HG03103 (cell line): ENCODE data around the gene AGBL3.
"Not testable (repeated sequence)": the region's sequence is repeated elsewhere in the genome, so short reads cannot be mapped to it uniquely, and the experiment has no call there.

Experiments
- ATAC-seq: cut with Tn5 transposase; IDR thresholded peaks from one replicate; pipeline ENCODE4 v1.9.1; 2021; ENCODE audit warnings: low read depth; ENCODE audit not compliant: unreplicated experiment

The AGBL3 gene

GRCh38 chr7:135164357-135165061 is 178.2 kb downstream of the AGBL3 start:
- no peak for ATAC-seq

DNA sequence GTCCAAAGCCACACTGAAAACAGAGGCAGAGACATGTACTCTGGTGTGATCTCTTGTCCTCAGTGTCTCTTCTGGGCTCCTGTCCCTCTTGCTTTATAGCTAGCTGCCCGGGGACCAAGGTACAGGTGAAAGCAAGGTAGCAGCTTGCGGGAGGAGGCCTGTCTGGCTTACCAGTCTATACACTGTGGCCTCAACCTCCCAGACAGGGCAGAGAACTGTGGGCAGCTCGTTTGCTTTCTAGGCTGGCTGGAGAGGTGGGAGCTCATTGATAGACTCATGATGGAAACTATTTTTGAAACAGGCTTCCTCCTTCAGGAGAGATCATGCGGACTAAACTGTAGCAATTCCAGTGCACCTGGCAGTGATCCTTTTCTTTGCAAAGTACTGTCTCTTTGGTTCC is 179.6 kb downstream of the AGBL3 start:
- ATAC-seq: no peak

DNA sequence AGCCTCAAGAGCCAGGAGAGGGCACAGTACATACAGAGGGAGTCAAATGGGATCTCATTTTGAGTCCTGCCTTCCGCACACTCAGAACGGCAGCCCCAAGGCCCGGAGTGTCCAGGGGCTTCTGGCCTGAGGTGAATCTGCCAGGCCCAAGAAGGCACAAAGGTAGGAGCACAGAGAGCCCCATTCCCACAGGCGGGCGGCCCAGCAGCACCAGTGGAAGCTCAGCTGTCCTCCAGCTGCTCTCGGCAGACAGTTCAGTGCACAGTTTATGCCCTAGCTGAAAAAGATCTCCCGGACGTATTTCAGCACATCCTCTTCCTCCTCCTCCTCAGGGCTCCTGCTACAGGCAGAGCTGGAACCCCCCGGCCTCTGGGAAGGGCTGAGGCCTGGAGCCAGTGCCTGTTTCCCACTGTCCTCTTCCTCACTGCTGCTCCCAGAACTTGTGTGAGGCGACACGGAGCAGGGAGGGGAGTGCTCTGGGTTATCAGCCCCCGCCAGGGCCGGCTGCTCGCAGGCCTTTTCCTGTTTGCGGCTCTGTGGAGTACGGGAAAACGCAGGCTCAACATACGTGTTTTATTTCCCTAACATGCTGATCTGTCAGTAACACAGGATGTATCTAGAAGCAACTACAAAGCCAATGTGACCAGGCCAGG is 180.2 kb downstream of the AGBL3 start:
- ATAC-seq: no peak

DNA sequence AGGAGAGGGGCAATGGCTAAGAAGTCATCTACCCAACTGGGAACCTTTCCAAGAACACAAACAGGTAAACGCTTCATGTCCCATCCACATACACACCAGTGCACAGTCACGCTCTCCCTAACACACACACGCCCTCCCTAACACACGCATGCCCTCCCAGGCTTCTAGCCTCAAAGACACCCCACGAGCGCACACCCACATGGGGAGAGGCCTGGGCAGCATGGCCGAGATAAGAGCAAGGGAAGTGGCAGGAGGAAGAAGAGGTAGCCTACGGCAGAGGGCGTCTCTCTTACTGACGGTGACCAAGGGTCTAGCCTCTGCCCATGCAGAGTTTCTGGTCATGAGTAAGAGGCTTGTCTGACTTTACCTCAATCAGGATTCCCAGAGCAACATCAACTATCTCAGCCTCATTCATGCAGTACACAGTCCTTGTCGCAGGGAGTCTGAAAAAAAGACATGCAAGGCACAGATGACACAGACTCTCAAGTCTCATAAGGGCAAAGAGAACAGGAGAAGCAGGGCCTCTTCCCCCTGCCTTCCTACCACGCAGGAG is 181.1 kb downstream of the AGBL3 start:
- no peak for ATAC-seq

DNA sequence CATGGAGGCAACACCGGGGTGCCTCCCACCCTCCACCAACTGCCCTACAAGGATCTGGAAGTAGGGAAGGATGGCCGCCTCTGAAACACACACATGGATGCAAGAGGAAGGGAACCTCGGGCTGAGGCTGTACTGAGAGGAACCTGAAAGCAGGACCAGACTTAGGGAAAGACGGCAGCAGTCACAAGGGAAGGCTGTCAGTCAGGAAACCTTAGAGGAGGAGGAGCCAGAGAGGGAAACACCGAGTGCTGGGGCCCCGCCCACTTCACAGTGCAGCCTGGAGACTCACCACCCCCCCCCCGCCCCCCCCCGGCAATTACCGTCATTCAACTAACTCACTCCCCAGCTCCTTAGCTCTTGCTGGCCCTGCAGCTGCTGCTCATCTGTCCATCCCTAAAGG is 181.7 kb downstream of the AGBL3 start:
- ATAC-seq: no peak

- no peak for ATAC-seq
These were observed 182.3 kb downstream of the AGBL3 start for GRCh38 chr7:135168489-135169140.

DNA sequence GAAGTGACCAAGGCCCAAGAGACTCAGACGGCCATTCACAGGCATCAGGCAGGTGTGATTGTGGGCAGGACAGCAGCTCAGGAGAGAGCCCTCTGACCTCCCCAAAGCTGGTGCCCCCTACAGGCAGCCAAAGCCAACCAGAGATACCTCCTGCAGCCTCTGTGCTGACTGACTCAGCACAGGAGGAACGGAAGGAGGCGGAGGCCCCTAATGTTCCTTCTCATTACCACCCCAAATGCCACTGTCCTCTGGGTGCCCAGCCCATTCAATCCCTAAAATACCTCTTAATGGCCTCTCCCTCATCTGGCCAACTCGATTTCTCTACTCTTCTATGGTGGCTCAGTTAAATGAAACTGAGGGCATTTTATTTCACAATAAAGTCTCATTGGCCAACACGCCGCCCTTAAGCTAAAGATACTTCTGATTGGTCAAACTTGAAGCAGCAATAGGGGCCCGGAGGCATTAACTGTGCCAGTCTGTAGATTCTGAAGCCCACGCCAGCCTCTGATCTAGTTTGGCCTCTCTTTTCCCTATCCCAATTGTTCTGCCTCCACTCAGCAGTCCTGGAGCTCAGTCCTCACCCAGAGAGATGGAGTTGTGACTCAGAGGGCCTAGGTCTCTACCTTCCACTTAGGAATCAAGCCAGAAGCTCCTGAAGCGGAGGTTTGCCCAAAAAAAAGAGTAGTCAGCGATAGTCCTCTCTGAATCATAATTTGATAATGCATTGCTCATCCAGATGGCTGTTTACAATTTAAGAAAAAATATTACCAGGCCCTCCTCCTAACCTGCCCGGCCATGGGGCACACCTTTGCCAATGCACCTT is 183.0 kb downstream of the AGBL3 start:
- ATAC-seq: peak; percentile 48

DNA sequence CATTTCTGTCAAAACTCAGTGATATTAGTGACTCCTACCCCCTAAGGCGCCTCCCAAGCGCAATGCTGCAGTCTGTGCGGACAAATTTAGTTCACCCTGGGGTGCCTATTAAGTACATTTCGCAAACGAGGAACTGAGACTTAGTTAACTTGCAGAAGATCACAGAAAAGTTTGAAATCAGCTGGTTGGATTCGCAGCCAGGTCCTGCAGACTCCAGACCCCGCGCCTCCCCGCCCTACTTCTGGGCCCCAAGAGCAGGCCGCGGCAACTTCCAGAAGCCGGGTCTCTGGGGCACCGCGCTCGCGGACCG is 183.6 kb downstream of the AGBL3 start:
- no peak for ATAC-seq

DNA sequence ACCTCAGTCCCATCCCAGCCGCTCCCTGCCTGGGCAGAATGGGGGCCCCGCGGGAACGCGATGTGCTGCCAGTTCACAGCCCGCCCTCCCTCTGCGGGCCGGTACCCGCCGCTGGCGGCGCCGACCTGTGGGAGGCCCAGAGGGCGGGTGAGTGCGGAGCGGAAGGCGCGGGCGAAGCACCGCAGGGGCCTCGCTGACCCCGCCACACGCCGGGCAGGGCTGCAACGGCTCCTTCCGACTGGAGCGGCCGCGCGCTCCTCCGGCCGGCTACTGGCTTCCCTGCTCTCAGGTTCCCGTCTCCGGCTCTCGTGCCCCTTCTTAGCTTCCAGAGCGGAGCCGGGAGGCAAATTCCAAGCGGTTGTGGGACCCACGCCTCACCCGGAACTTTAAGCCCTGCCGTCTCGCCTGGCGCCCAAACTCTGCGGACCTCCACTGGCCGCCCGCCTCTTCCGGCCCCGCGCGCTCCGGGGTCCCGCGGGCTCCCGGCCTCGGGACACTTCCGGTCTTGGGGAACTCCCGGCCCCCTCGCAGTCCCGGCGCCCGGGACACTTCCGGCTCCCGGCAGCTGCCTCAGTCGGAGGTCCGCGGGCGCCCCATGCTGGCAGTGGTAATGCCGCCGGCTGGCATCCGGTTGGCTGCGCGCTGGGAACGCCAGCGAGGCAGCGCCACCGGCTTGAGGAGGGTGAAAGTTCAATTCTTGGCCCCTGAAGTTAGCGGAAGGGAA is 184.1 kb downstream of the AGBL3 start, which contains the start of gene CYREN:
Gene CYREN (minus strand): TSS at position 434 of the 724 bp plus-strand sequence. CDS start 1,785 bp downstream, outside the sequence.
- ATAC-seq: peak; percentile 63

- ATAC-seq: not testable (repeated sequence)
These were observed 184.7 kb downstream of the AGBL3 start for GRCh38 chr7:135170998-135171481.

DNA sequence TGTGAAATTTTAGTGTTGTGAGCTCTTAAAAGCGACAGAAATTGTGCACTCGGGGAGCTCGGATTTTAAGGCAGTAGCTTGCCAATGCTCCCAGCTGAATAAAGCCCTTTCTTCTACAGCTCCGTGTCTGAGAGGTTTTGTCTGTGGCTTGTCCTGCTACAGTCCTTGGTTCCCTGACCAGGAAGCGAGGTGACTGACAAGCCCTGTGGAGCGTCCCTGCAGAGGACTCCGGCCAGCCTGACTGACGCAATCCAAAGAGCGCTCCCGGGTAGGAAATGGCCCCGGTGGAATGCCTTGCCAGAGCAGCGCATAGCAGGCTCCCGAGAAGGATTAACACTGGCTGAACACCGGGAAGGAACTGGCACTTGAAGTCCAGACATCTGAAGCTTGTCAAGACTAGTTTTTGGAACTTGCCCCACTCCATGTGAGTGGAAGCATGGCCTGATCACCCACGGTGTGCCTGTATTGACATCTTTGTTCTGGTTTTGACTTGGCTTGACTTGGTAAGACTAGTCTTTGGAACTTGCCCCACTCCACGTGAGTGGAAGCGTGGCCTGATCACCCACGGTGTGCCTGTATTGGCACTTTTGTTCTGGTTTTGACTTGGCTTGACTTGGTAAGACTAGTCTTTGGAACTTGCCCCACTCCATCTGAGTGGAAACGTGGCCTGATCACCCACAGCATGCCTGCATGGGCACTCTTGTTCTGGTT is 185.4 kb downstream of the AGBL3 start:
- ATAC-seq: not testable (repeated sequence)

- ATAC-seq: not testable (repeated sequence)
These were observed 187.6 kb downstream of the AGBL3 start for GRCh38 chr7:135173916-135174315.

- no peak for ATAC-seq
These were observed 188.6 kb downstream of the AGBL3 start for GRCh38 chr7:135174941-135175340.

DNA sequence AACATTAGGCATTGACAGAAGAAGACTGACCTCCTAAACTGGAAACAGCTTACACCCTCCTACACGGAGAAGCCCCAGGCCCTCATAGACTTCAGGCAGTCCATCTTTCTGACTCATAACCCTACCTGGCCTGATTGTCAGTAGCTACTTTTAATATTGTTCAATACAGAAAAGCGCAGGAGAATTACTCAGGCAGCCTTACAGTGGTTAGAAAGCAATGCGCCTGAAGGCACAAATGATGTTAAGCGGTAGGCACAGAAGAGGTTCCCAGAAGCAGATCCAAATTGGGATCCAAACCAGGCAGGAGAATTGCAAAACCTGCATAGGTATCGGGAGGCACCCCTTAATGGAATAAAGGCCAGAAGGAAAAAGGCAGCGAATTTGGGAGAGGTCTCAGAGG is 189.6 kb downstream of the AGBL3 start:
- ATAC-seq: no peak

GRCh38 chr7:135177028-135177696 is 190.9 kb downstream of the AGBL3 start:
- no peak for ATAC-seq

GRCh38 chr7:135178364-135178763 is 192.1 kb downstream of the AGBL3 start:
- no peak for ATAC-seq

DNA sequence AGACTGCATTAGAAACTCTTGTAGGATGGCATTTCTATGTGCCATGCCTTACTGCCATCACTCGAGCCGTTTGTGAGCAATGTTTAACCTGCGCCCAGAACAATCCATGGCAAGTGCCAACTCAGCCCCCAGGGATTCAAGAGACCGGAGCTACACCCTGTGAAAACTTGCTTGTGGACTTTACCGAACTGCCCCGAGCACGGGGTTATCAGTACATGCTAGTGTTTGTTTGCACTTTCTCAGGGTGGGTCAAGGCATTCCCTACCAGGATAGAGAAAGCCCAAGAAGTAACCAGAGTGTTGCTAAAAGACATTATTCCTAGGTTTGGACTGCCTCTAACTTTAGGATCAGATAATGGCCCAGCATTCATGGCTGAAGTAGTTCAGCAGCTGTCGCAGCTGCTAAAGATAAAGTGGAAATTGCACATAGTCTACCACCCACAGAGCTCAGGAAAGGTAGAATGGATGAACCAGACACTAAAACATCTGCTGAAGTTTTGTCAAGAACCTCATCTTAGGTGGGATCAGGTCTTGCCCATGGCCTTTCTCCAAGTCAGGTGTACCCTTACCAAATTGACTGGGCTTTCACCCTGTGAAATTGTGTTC is 193.1 kb downstream of the AGBL3 start:
- ATAC-seq: no peak

DNA sequence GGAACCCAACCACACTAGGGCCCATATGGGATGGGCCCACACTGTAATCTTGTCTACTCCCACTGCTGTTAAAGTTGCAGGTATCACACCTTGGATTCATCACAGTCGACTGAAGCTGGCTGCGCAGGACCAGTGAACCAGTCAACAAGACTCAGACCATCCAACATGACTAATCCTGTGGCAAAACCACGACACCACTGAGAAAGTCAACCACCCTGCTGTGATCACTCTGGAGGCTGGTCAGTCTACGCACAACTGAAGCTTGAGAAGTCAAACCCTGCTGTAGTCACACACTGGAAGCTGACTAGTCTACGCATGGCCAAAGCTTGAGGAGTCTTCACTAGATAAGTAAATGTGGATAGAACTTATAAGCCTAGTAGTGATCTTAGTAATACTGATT is 193.8 kb downstream of the AGBL3 start:
- ATAC-seq: no peak
